WTC11 (cell line): Measurements from ENCODE around the gene FATE1. TPM values are rescaled to one million over a fixed set of nuclear protein-coding genes. Genes with fewer than 3 reads are reported as not detected.

Experiments used
- ATAC-seq: fragments of 200-7000 bp; cut with Tn5 transposase; 2 replicates; pipeline ENCODE4 v1.10.0; 2021; ENCODE audit warnings: mild to moderate bottlenecking, moderate library complexity
- CTCF ChIA-PET: fragments of 300-600 bp; sonication (Branson Sonifier 250); formaldehyde crosslinking; loops from one replicate; lab custom pipeline; 2021; ENCODE audit warnings: antibody characterized with exemption; lab: Charles Lee
- POLR2A ChIA-PET: fragments of 350-600 bp; sonication (Branson Sonifier 250); formaldehyde crosslinking; loops from one replicate; lab custom pipeline; 2021; ENCODE audit warnings: antibody characterized with exemption; lab: Charles Lee
- DNase-seq: peaks from one replicate; pipeline ENCODE4 v3.0.0; 2021; ENCODE audit warnings: low spot score
- H3K27ac Mint-ChIP-seq: 2 replicates; pipeline ENCODE4 v1.8.0; 2021; ENCODE audit warnings: mixed read lengths
- H3K27me3 Mint-ChIP-seq: 2 replicates; pipeline ENCODE4 v1.8.0; 2021; ENCODE audit warnings: low read depth, mild to moderate bottlenecking, moderate library complexity, mixed read lengths
- H3K36me3 Mint-ChIP-seq: 2 replicates; pipeline ENCODE4 v1.8.0; 2021; ENCODE audit warnings: mixed read lengths
- H3K4me1 Mint-ChIP-seq: 2 replicates; pipeline ENCODE4 v1.8.0; 2022; ENCODE audit warnings: mixed read lengths
- H3K4me3 Mint-ChIP-seq: 2 replicates; pipeline ENCODE4 v1.8.0; 2021; ENCODE audit warnings: mild to moderate bottlenecking, moderate library complexity, mixed read lengths
- H3K9me3 Mint-ChIP-seq: 2 replicates; pipeline ENCODE4 v1.8.0; 2021; ENCODE audit warnings: mixed read lengths
- ATF6 ChIP-seq: sonication (generic); formaldehyde crosslinking; IDR thresholded peaks from 2 replicates; pipeline ENCODE4 v1.8.1; 2023; ENCODE audit warnings: mild to moderate bottlenecking, missing genetic modification reagents
- CDX4 ChIP-seq: fragments of 250-450 bp; sonication (Bioruptor Pico); IDR thresholded peaks from 2 replicates; pipeline ENCODE4 v1.9.0; 2021; ENCODE audit warnings: moderate library complexity, mild to moderate bottlenecking, inconsistent platforms, borderline replicate concordance
- E2F4 ChIP-seq: sonication (generic); formaldehyde crosslinking; IDR thresholded peaks from 2 replicates; pipeline ENCODE4 v1.8.1; 2022; ENCODE audit warnings: low read depth, mild to moderate bottlenecking, moderate library complexity, missing genetic modification reagents, borderline replicate concordance
- E2F5 ChIP-seq: sonication (generic); formaldehyde crosslinking; IDR thresholded peaks from 2 replicates; pipeline ENCODE4 v1.8.1; 2022; ENCODE audit warnings: mild to moderate bottlenecking, moderate library complexity, missing genetic modification reagents
- EMX1 ChIP-seq: fragments of 250-450 bp; sonication (Bioruptor Pico); IDR thresholded peaks from 2 replicates; pipeline ENCODE4 v1.8.0; 2021; ENCODE audit warnings: mild to moderate bottlenecking
- GABPB1 ChIP-seq: sonication (generic); formaldehyde crosslinking; IDR thresholded peaks from 2 replicates; pipeline ENCODE4 v1.8.1; 2023; ENCODE audit warnings: mild to moderate bottlenecking, missing genetic modification reagents
- HMGXB4 ChIP-seq: sonication (generic); formaldehyde crosslinking; IDR thresholded peaks from 2 replicates; pipeline ENCODE4 v1.8.1; 2023; ENCODE audit warnings: mild to moderate bottlenecking, moderate library complexity, missing genetic modification reagents
- JAZF1 ChIP-seq: fragments of 250-450 bp; sonication (Bioruptor Pico); IDR thresholded peaks from 2 replicates; pipeline ENCODE4 v1.9.0; 2021; ENCODE audit warnings: moderate library complexity, mild to moderate bottlenecking, inconsistent platforms
- JUN ChIP-seq: sonication (generic); formaldehyde crosslinking; IDR thresholded peaks from 2 replicates; pipeline ENCODE4 v1.8.0; 2023; ENCODE audit warnings: mild to moderate bottlenecking, missing genetic modification reagents
- KAT7 ChIP-seq: sonication (generic); formaldehyde crosslinking; IDR thresholded peaks from 2 replicates; pipeline ENCODE4 v1.8.1; 2023; ENCODE audit warnings: missing genetic modification reagents, mild to moderate bottlenecking, borderline replicate concordance
- MYBL2 ChIP-seq: sonication (generic); formaldehyde crosslinking; IDR thresholded peaks from 2 replicates; pipeline ENCODE4 v1.8.1; 2023; ENCODE audit warnings: mild to moderate bottlenecking, moderate library complexity, missing genetic modification reagents
- NFE2L1 ChIP-seq: sonication (generic); formaldehyde crosslinking; IDR thresholded peaks from 2 replicates; pipeline ENCODE4 v1.8.1; 2023; ENCODE audit warnings: missing genetic modification reagents
- NR2C2 ChIP-seq: sonication (generic); formaldehyde crosslinking; IDR thresholded peaks from 2 replicates; pipeline ENCODE4 v1.8.0; 2022; ENCODE audit warnings: mild to moderate bottlenecking, missing genetic modification reagents
- PRDM15 ChIP-seq: sonication (generic); formaldehyde crosslinking; IDR thresholded peaks from 2 replicates; pipeline ENCODE4 v1.8.0; 2022; ENCODE audit warnings: missing genetic modification reagents
- SP1 ChIP-seq: sonication (generic); formaldehyde crosslinking; conservative IDR thresholded peaks from 2 replicates; pipeline ENCODE4 v1.8.1; 2022; ENCODE audit warnings: missing genetic modification reagents
- STAT6 ChIP-seq: sonication (generic); formaldehyde crosslinking; conservative IDR thresholded peaks from 2 replicates; pipeline ENCODE4 v1.8.1; 2023; ENCODE audit warnings: mild to moderate bottlenecking, low read depth, missing genetic modification reagents, moderate library complexity
- TEAD4 ChIP-seq: sonication (generic); formaldehyde crosslinking; IDR thresholded peaks from 2 replicates; pipeline ENCODE4 v1.8.0; 2022; ENCODE audit warnings: mild to moderate bottlenecking, missing genetic modification reagents
- TP53 ChIP-seq: sonication (generic); formaldehyde crosslinking; IDR thresholded peaks from 2 replicates; pipeline ENCODE4 v1.8.1; 2023; ENCODE audit warnings: mild to moderate bottlenecking, missing genetic modification reagents
- ZNF219 ChIP-seq: sonication (generic); formaldehyde crosslinking; IDR thresholded peaks from 2 replicates; pipeline ENCODE4 v1.8.0; 2023; ENCODE audit warnings: missing genetic modification reagents, mild to moderate bottlenecking, borderline replicate concordance
- ZNF281 ChIP-seq: sonication (generic); formaldehyde crosslinking; IDR thresholded peaks from 2 replicates; pipeline ENCODE4 v1.8.0; 2023; ENCODE audit warnings: mild to moderate bottlenecking, missing genetic modification reagents
- total RNA-seq: library from RNA; stranded (reverse); gene quantifications from 3 replicates; pipeline ENCODE4 v1.2.3, GENCODE V29; 2021

Gene FATE1
- total RNA-seq, 1 experiment from 2014 or later = not detected

- Mint-ChIP-seq H3K27ac (no peak overlapping the region), H3K27me3 (peaks cover 5% of the 10 kb centered on the region), H3K36me3 (0 out of 2 replicates have a peak, but pooled peaks cover 3% of the 10 kb centered on the region), H3K9me3 (no peaks in the 10 kb centered on the region), H3K4me3 (no peak overlapping the region), H3K4me1 (peaks cover 14% of the 10 kb centered on the region)
- no peak for ATAC-seq
- CTCF ChIA-PET = no interaction called here
- no peak for TF ChIP-seq EMX1
- TF ChIP-seq ZNF219 = no peak
- no peak for TF ChIP-seq E2F5 (CRISPR knock-in tag)
- TF ChIP-seq NR2C2 = no peak
- TF ChIP-seq KAT7 (CRISPR knock-in tag) = no peak
- no peak for TF ChIP-seq HMGXB4
- no peak for TF ChIP-seq GABPB1 (CRISPR knock-in tag)
- TF ChIP-seq TEAD4 (CRISPR knock-in tag) = no peak
- TF ChIP-seq CDX4 (CRISPR knock-in tag) = no peak
- no peak for TF ChIP-seq ATF6 (CRISPR knock-in tag)
- TF ChIP-seq STAT6 = no peak
- TF ChIP-seq MYBL2 (CRISPR knock-in tag) = no peak
- no peak for TF ChIP-seq PRDM15 (CRISPR knock-in tag)
- POLR2A ChIA-PET = no interaction called here
- DNase-seq = no peak
Observed at GRCh38 chrX:151699746-151700145, 16.1 kb upstream of the FATE1 start.

GRCh38 chrX:151700581-151700980 lies 15.3 kb upstream of the FATE1 start:
- POLR2A ChIA-PET = no interaction called here
- H3K4me3 Mint-ChIP-seq = no peak overlapping the region
- ATAC-seq (no peak), DNase-seq (no peak)
- H3K4me1 Mint-ChIP-seq = peaks cover 12% of the 10 kb centered on the region
- CTCF ChIA-PET = no interaction called here
- peaks cover 1% of the 10 kb centered on the region for H3K27me3 Mint-ChIP-seq
- H3K9me3 Mint-ChIP-seq = no peaks in the 10 kb centered on the region
- no peak overlapping the region for H3K27ac Mint-ChIP-seq
- H3K36me3 Mint-ChIP-seq = 0 out of 2 replicates have a peak, but pooled peaks cover 3% of the 10 kb centered on the region
- TF ChIP-seq E2F4 (CRISPR knock-in tag) (no peak), JUN (no peak), SP1 (CRISPR knock-in tag) (no peak), TP53 (CRISPR knock-in tag) (no peak), JAZF1 (CRISPR knock-in tag) (no peak), CDX4 (CRISPR knock-in tag) (no peak), NFE2L1 (CRISPR knock-in tag) (no peak), ZNF281 (CRISPR knock-in tag) (no peak)
